Esophagus muscularis mucosa (tissue), 3 donors: ENCODE data around the gene DNAJC5.

Experiments
- CTCF ChIP-seq, 3 experiments: fragments of 200-600 bp in 2 of 3; fragments of 450-650 bp in 1 of 3; sonication (generic) in 2 of 3; IDR thresholded peaks; one replicate each; pipeline ENCODE4 v1.5.1; 2017 to 2019; ENCODE audit warnings: antibody characterized with exemption in 3 of 3, mild to moderate bottlenecking in 2 of 3, moderate library complexity in 1 of 3
- POLR2AphosphoS5 ChIP-seq, 2 donors: sonication (generic); formaldehyde crosslinking; IDR thresholded peaks; one replicate each; pipeline ENCODE4 v1.6.1; 2017; ENCODE audit warnings: antibody characterized with exemption in 2 of 2

- TF ChIP-seq CTCF (IDR thresholded peaks at IDR 0.05) = no peak
- TF ChIP-seq POLR2AphosphoS5 (IDR thresholded peaks at IDR 0.05) = no peak
Measured at GRCh38 chr20:63963348-63963741, 68.4 kb downstream of the DNAJC5 start.
